ENCODE results near the gene MEF2D. TPM values are rescaled to one million over a fixed set of nuclear protein-coding genes. Genes with fewer than 3 reads are reported as not detected.

MEF2D gene
- polyA plus RNA-seq, 1 experiment = 9.9 TPM

DNA sequence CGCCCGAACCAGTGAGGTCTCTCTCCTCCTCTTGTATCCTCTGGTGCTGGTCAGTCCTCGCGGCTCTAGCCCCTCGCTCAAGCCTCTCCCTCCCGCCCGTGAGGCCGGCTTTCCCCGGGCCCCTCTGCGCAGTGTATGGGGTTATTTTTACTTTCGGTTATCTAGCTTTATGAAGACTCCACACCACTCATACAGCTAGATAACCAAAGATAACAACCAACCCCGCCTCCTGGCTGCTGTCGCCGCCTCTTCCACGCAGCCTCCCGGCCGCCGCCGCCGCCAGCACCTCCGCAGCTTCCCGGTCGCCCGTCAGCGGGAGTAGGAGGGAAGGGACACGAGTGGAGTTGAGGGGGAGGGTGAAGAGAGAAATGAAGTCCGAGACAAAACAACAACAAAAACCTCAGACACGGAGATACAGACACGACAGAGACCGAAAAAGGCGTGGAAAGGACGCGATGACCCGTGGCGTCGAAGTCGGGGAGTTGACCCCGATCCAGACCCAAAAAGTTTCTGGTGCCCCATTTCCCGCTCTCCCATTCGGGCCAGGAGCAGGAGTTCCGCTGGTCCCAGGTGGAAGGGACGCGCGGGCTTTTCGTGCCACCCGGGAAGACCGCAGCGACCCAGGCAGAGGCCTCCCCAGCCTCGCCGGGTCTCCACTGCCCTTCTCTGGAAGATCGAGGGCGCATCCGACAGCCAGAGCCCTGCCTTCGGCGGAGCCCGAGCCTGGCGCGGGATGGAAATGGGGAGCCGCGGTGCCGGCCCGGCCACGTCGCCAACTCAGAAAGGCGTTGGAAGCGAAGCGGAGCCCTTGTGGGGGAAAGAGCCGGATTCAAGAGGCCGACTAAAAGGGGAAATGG lies 80.1 kb downstream of the MEF2D start:
- no peak overlapping the region for H3K4me3 ChIP-seq (ENCODE audit: low read depth, low read length)
- no peak for DNase-seq (ENCODE audit: low read depth, low spot score)
- TF ChIP-seq, protein P1, sequence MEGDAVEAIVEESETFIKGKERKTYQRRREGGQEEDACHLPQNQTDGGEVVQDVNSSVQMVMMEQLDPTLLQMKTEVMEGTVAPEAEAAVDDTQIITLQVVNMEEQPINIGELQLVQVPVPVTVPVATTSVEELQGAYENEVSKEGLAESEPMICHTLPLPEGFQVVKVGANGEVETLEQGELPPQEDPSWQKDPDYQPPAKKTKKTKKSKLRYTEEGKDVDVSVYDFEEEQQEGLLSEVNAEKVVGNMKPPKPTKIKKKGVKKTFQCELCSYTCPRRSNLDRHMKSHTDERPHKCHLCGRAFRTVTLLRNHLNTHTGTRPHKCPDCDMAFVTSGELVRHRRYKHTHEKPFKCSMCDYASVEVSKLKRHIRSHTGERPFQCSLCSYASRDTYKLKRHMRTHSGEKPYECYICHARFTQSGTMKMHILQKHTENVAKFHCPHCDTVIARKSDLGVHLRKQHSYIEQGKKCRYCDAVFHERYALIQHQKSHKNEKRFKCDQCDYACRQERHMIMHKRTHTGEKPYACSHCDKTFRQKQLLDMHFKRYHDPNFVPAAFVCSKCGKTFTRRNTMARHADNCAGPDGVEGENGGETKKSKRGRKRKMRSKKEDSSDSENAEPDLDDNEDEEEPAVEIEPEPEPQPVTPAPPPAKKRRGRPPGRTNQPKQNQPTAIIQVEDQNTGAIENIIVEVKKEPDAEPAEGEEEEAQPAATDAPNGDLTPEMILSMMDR (IDR thresholded peaks at IDR 0.05; ENCODE audit: low read depth, low read length) = no peak
- H3K27ac ChIP-seq (ENCODE audit: low read depth, low read length) = no peak overlapping the region
- ChIA-PET CTCF (interaction anchor here (2.5 kb wide), 1 partner anchor 34 kb away, joined by 20 read pairs; no protein-coding TSS in a partner anchor), POLR2A (no interaction called here)
- peaks cover 82% of the 10 kb centered on the region for H3K27me3 ChIP-seq (ENCODE audit: control insufficient read depth, insufficient read depth, low read length)
- peaks cover 8% of the 10 kb centered on the region; the same call in 1 of the 2 replicates for H3K9me3 ChIP-seq (ENCODE audit: control insufficient read depth, insufficient read depth, low read length)

GRCh38 chr1:156419854-156420204 lies 80.7 kb downstream of the MEF2D start:
- Histone ChIP-seq H3K27me3 (ENCODE audit: control insufficient read depth, insufficient read depth, low read length) (peaks cover 76% of the 10 kb centered on the region), H3K4me3 (ENCODE audit: low read depth, low read length) (no peak overlapping the region), H3K9me3 (ENCODE audit: control insufficient read depth, insufficient read depth, low read length) (peaks cover 8% of the 10 kb centered on the region; the same call in 1 of the 2 replicates), H3K27ac (ENCODE audit: low read depth, low read length) (no peak overlapping the region)
- DNase-seq (ENCODE audit: low read depth, low spot score) = no peak
- ChIA-PET CTCF (interaction anchor here (0.6 to 2.5 kb wide), 3 partner anchors 26 to 189 kb away, joined by 3 to 20 read pairs (median 12); no protein-coding TSS in a partner anchor), POLR2A (interaction anchor here (0.5 kb wide), 1 partner anchor 128 kb away, joined by 5 read pairs; no protein-coding TSS in a partner anchor)
- TF ChIP-seq, protein P1 (IDR thresholded peaks at IDR 0.05; ENCODE audit: low read depth, low read length) = peak; percentile 24; the same call in 1 of the 2 replicates

DNA sequence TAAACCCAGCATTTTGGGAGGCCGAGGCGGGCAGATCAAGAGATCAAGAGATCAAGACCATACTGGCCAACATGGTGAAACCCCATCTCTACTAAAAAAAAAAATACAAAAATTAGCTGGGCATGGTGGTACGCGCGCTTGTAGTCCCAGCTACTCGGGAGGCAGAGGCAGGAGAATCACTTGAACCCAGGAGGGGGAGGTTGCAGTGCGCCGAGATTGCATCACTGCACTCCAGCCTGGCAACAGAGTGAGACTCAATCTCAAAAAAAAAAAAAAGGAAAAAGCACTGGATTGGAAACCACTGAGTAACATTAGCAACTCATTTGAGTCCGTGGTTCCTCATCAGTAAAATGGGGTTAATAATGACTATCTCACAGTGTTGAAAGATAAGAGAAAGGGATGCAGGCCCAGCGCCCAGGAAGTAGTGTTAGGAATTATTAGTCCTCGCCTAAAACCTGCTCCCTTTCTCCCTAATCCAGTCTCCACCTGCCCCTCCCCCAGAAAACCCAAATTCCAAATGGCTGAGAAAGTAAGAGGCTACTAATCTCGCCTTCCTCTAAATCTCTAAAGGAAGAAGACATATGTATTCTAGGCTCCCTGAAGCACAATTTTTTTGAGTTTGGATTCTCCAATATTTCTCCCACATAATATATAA lies 82.0 kb downstream of the MEF2D start:
- CTCF ChIA-PET = interaction anchor here (2.3 to 2.5 kb wide), 2 partner anchors 27 to 32 kb away, joined by 12 to 20 read pairs; no protein-coding TSS in a partner anchor
- TF ChIP-seq, protein P1 (IDR thresholded peaks at IDR 0.05; ENCODE audit: low read depth, low read length) = no peak
- H3K4me3 ChIP-seq (ENCODE audit: low read depth, low read length) = no peak overlapping the region
- peaks cover 72% of the 10 kb centered on the region for H3K27me3 ChIP-seq (ENCODE audit: control insufficient read depth, insufficient read depth, low read length)
- no peak overlapping the region for H3K27ac ChIP-seq (ENCODE audit: low read depth, low read length)
- no peak for DNase-seq (ENCODE audit: low read depth, low spot score)
- H3K9me3 ChIP-seq (ENCODE audit: control insufficient read depth, insufficient read depth, low read length) = peaks cover 8% of the 10 kb centered on the region; the same call in 1 of the 2 replicates
- POLR2A ChIA-PET = no interaction called here

DNA sequence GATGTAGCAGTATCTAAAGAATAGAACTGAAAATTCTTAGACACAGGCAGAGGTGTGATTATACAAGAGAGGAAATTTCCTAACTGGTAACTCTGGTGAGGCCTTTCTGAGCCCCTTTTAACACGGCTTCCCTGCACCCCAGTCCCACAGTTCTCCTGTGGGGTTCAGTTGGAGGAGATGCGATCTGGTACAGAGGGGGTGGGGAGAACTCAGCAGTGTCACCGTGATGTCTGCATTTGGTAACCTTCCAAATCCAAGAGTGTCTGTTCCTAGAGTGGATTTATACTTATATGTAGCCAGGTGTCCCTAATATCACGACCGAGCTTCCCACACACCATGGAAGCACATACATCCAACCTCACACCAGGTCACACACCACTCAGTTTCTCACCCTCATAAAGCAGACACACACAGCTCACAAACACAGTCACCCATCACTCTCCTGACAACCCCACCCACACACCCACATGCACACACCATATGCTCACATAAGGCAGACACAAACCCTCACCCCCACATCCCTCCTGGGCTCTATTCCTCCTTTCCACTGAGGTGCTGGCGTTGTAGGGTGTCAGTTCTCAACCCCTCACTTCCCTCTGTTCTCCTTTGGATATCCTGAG lies 83.1 kb downstream of the MEF2D start:
- no peak overlapping the region for H3K4me3 ChIP-seq (ENCODE audit: low read depth, low read length)
- H3K27me3 ChIP-seq (ENCODE audit: control insufficient read depth, insufficient read depth, low read length) = peaks cover 68% of the 10 kb centered on the region
- DNase-seq (ENCODE audit: low read depth, low spot score) = no peak
- ChIA-PET POLR2A (no interaction called here), CTCF (interaction anchor here (1.6 to 2.3 kb wide), 2 partner anchors 28 to 32 kb away, joined by 9 to 12 read pairs; no protein-coding TSS in a partner anchor)
- peaks cover 8% of the 10 kb centered on the region; the same call in 1 of the 2 replicates for H3K9me3 ChIP-seq (ENCODE audit: control insufficient read depth, insufficient read depth, low read length)
- TF ChIP-seq, protein P1 (IDR thresholded peaks at IDR 0.05; ENCODE audit: low read depth, low read length) = no peak
- no peak overlapping the region for H3K27ac ChIP-seq (ENCODE audit: low read depth, low read length)
